Activated CD8-positive, alpha-beta memory T cell treated with anti-CD3 and anti-CD28 coated beads, Interleukin-2, amount 10 ng/mL, durations not matched to agents 7 days and 5 days (primary cell): ENCODE results near the gene HIF1AN. TPM values are rescaled to one million over a fixed set of nuclear protein-coding genes. Genes with fewer than 3 reads are reported as not detected.
"Not testable (repeated sequence)": the region's sequence is repeated elsewhere in the genome, so short reads cannot be mapped to it uniquely, and the experiment has no call there.

ENCODE experiments used
- ATAC-seq: fragments of 150-1000 bp; cut with Tn5 transposase; one replicate; pipeline ENCODE4 v1.10.0; 2021; ENCODE audit warnings: moderate library complexity
- CTCF ChIA-PET: fragments of 350-600 bp; sonication (Branson Sonifier 250); formaldehyde crosslinking; loops from one replicate; lab custom pipeline; 2021; ENCODE audit warnings: antibody characterized with exemption; lab: Charles Lee
- DNase-seq: peaks from one replicate; pipeline ENCODE4 v3.0.0-alpha.2; 2020
- H3K27ac Mint-ChIP-seq: one replicate; pipeline ENCODE4 v1.8.0; 2021; ENCODE audit warnings: mild to moderate bottlenecking, mixed read lengths
- H3K27me3 Mint-ChIP-seq: one replicate; pipeline ENCODE4 v1.8.0; 2021; ENCODE audit warnings: mixed read lengths
- H3K36me3 Mint-ChIP-seq: one replicate; pipeline ENCODE4 v1.8.0; 2021; ENCODE audit warnings: mild to moderate bottlenecking, mixed read lengths
- H3K4me1 Mint-ChIP-seq: one replicate; pipeline ENCODE4 v1.8.0; 2021; ENCODE audit warnings: mixed read lengths
- H3K4me3 Mint-ChIP-seq: one replicate; pipeline ENCODE4 v1.8.0; 2021; ENCODE audit warnings: mild to moderate bottlenecking, moderate library complexity, mixed read lengths
- H3K9me3 Mint-ChIP-seq: one replicate; pipeline ENCODE4 v1.8.0; 2022; ENCODE audit warnings: low read depth, mixed read lengths
- total RNA-seq, 2 experiments: library from RNA; stranded (reverse); gene quantifications; one replicate each; pipeline ENCODE4 v1.2.3, GENCODE V29; 2021

The HIF1AN gene
- total RNA-seq, 2 experiments from 2014 or later: 49.2 to 53.6 TPM

GRCh38 chr10:100571084-100571856 is 35.5 kb downstream of the HIF1AN start:
- no peaks in the 10 kb centered on the region for H3K36me3 Mint-ChIP-seq
- H3K27ac Mint-ChIP-seq: no peak overlapping the region
- DNase-seq (no peak), ATAC-seq (no peak)
- peaks cover 12% of the 10 kb centered on the region for H3K27me3 Mint-ChIP-seq
- H3K4me3 Mint-ChIP-seq: no peak overlapping the region
- CTCF ChIA-PET: interaction anchor here (0.7 kb wide), 1 partner anchor 9 kb away, joined by 3 read pairs; no protein-coding TSS in a partner anchor
- H3K9me3 Mint-ChIP-seq: no peaks in the 10 kb centered on the region
- no peaks in the 10 kb centered on the region for H3K4me1 Mint-ChIP-seq

DNA sequence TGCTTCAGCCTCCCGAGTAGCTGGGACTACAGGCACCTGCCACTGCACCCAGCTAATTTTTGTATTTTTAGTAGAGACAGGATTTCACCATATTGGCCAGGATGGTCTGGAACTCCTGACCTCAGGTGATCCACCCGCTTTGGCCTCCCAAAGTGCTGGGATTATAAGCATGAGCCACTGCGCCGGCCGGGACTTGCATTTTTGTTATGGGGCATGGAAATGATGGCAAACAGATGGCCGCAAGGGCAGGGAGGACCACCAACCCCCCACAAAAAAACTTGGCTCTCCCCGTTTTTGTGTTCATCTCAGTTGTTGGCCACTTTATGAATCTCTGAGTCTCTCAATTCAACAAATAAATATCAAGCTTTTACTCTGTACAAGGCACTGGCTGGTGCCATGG is 39.4 kb downstream of the HIF1AN start:
- peaks cover 32% of the 10 kb centered on the region for H3K27me3 Mint-ChIP-seq

GRCh38 chr10:100575585-100576281 is 40.0 kb downstream of the HIF1AN start:
- no peak overlapping the region for H3K27ac Mint-ChIP-seq
- CTCF ChIA-PET: interaction anchor here (1.3 kb wide), 1 partner anchor 14 kb away, joined by 3 read pairs; no protein-coding TSS in a partner anchor

More for the DNA sequence above, 39.4 kb downstream of the HIF1AN start:
- not testable (repeated sequence) for H3K36me3 Mint-ChIP-seq, H3K4me1 Mint-ChIP-seq, ATAC-seq, H3K9me3 Mint-ChIP-seq, H3K27ac Mint-ChIP-seq, DNase-seq, H3K4me3 Mint-ChIP-seq
- CTCF ChIA-PET: interaction anchor here (1.3 kb wide), 1 partner anchor 13 kb away, joined by 3 read pairs; no protein-coding TSS in a partner anchor

GRCh38 chr10:100576282-100576635 is 40.5 kb downstream of the HIF1AN start:
- Mint-ChIP-seq H3K27me3 (peaks cover 35% of the 10 kb centered on the region), H3K27ac (no peak overlapping the region), H3K4me3 (no peak overlapping the region), H3K9me3 (no peaks in the 10 kb centered on the region), H3K4me1 (no peaks in the 10 kb centered on the region), H3K36me3 (no peaks in the 10 kb centered on the region)
- CTCF ChIA-PET: interaction anchor here (1.3 kb wide), 1 partner anchor 14 kb away, joined by 3 read pairs; no protein-coding TSS in a partner anchor
- ATAC-seq (no peak), DNase-seq (no peak)

More at GRCh38 chr10:100575585-100576281, 40.0 kb downstream of the HIF1AN start:
- no peak for DNase-seq
- Mint-ChIP-seq H3K27me3 (peaks cover 32% of the 10 kb centered on the region), H3K36me3 (no peaks in the 10 kb centered on the region), H3K4me3 (no peak overlapping the region), H3K9me3 (no peaks in the 10 kb centered on the region), H3K4me1 (no peaks in the 10 kb centered on the region)
- no peak for ATAC-seq

GRCh38 chr10:100579261-100580090 is 43.7 kb downstream of the HIF1AN start:
- Mint-ChIP-seq H3K27me3 (peaks cover 45% of the 10 kb centered on the region), H3K36me3 (no peaks in the 10 kb centered on the region), H3K4me3 (no peak overlapping the region), H3K9me3 (no peaks in the 10 kb centered on the region), H3K27ac (no peak overlapping the region), H3K4me1 (no peaks in the 10 kb centered on the region)
- ATAC-seq (no peak), DNase-seq (peak; percentile 22)
- CTCF ChIA-PET: no interaction called here

DNA sequence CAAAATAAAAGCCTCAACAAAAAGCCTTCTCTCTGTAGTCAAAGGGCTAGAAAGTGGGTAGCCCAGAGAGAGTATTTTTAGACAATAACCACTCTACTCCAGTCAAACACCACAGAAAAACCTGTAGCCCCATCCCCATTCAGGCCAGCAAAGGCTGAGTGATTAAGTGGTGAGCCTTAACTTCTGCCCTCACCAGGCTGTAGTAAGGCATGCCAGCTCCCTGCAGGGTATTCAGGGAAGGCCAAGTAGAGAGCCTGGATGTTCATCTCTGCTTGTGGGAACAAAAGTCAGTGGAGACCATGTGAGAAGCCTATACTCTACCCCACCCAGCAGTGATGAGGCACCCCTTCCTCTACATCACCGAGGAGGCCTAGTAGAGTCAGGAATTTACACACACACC is 51.2 kb downstream of the HIF1AN start:
- Mint-ChIP-seq H3K27me3 (peaks cover 70% of the 10 kb centered on the region), H3K36me3 (no peaks in the 10 kb centered on the region), H3K9me3 (no peaks in the 10 kb centered on the region), H3K4me3 (no peak overlapping the region), H3K27ac (no peak overlapping the region), H3K4me1 (no peaks in the 10 kb centered on the region)
- CTCF ChIA-PET: no interaction called here
- DNase-seq (no peak), ATAC-seq (no peak)

DNA sequence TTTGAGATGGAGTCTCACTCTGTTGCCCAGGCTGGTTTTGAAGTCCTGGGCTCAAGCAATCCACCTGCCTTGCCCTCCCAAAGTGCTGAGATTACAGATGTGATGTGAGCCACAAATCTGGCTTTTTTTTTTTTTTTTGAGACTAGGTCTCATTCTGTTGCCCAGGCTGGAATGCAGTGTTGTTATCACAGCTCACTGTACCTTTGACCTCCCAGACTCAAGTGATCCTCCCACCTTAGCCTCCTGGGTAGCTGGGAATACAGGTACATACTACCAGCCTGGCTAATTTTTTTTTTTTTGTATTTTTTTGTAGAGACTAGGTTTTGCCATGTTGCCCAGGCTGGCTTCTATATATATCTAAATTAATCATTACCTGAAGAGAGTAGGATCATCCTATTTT is 62.4 kb downstream of the HIF1AN start:
- no peak overlapping the region for H3K4me3 Mint-ChIP-seq
- no peaks in the 10 kb centered on the region for H3K9me3 Mint-ChIP-seq
- CTCF ChIA-PET: no interaction called here
- ATAC-seq: no peak
- no peaks in the 10 kb centered on the region for H3K36me3 Mint-ChIP-seq
- H3K4me1 Mint-ChIP-seq: no peaks in the 10 kb centered on the region
- no peak overlapping the region for H3K27ac Mint-ChIP-seq
- no peak for DNase-seq
- peaks cover 30% of the 10 kb centered on the region for H3K27me3 Mint-ChIP-seq

DNA sequence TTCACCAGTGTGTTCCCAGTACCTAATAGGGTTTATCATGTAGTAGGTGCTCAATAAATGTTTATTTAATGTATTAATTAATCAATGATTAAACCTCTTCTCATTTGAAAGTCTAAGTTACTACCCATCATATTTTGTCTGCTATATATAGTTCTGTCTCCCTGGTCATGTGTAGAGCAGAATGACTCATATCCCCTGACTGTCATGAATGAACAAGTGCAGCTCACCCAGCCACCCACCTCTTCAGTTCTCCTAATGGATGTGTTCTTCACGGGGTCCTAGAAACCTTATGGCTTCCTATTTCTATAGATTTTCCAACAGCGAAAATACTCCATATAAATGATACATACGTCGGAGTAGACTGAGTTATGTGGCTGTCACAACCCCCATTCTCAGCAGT is 64.5 kb downstream of the HIF1AN start:
- DNase-seq (no peak), ATAC-seq (no peak)
- Mint-ChIP-seq H3K36me3 (no peaks in the 10 kb centered on the region), H3K4me3 (no peak overlapping the region), H3K27me3 (peaks cover 34% of the 10 kb centered on the region), H3K4me1 (no peaks in the 10 kb centered on the region), H3K27ac (no peak overlapping the region), H3K9me3 (no peaks in the 10 kb centered on the region)
- CTCF ChIA-PET: no interaction called here

GRCh38 chr10:100607439-100607838 is 71.7 kb downstream of the HIF1AN start:
- H3K27me3 Mint-ChIP-seq: peaks cover 67% of the 10 kb centered on the region
- H3K36me3 Mint-ChIP-seq: no peaks in the 10 kb centered on the region
- no peak overlapping the region for H3K27ac Mint-ChIP-seq
- H3K9me3 Mint-ChIP-seq: no peaks in the 10 kb centered on the region
- no peaks in the 10 kb centered on the region for H3K4me1 Mint-ChIP-seq
- DNase-seq (peak; percentile 14), ATAC-seq (no peak)
- no peak overlapping the region for H3K4me3 Mint-ChIP-seq
- CTCF ChIA-PET: no interaction called here

Other genes with a start within 250 kb of the HIF1AN start
- 10 to 100 TPM; 43.1 to 58.6 TPM for gene BLOC1S2, start 249.3 kb upstream of the HIF1AN start, total RNA-seq
- not detected for gene PKD2L1, start 205.7 kb upstream of the HIF1AN start, total RNA-seq
- gene SCD, start 188.7 kb upstream of the HIF1AN start, total RNA-seq: 100 to 1,000 TPM; 121 to 134 TPM
- gene WNT8B, start 72.9 kb upstream of the HIF1AN start, total RNA-seq: under 1 TPM in 1 of 2 experiments, not detected in 1; 0.41 TPM
- gene SEC31B, start 16.1 kb upstream of the HIF1AN start, total RNA-seq: 100 to 1,000 TPM in 1 of 2 experiments, 10 to 100 TPM in 1; 42.9 to 120 TPM
- gene NDUFB8, start 6.1 kb upstream of the HIF1AN start, total RNA-seq: 100 to 1,000 TPM; 268 to 300 TPM
- gene PAX2, start 209.6 kb downstream of the HIF1AN start, total RNA-seq: not detected